EH (cell line): ENCODE results near the gene U2AF1L4.
A peak's percentile ranks its signal among the peaks of the same experiment; 100 is the strongest.

ENCODE experiments used
- DNase-seq: peaks from one replicate; pipeline ENCODE4 v3.0.0-alpha.2; 2015; ENCODE audit warnings: low read depth

The U2AF1L4 gene

DNA sequence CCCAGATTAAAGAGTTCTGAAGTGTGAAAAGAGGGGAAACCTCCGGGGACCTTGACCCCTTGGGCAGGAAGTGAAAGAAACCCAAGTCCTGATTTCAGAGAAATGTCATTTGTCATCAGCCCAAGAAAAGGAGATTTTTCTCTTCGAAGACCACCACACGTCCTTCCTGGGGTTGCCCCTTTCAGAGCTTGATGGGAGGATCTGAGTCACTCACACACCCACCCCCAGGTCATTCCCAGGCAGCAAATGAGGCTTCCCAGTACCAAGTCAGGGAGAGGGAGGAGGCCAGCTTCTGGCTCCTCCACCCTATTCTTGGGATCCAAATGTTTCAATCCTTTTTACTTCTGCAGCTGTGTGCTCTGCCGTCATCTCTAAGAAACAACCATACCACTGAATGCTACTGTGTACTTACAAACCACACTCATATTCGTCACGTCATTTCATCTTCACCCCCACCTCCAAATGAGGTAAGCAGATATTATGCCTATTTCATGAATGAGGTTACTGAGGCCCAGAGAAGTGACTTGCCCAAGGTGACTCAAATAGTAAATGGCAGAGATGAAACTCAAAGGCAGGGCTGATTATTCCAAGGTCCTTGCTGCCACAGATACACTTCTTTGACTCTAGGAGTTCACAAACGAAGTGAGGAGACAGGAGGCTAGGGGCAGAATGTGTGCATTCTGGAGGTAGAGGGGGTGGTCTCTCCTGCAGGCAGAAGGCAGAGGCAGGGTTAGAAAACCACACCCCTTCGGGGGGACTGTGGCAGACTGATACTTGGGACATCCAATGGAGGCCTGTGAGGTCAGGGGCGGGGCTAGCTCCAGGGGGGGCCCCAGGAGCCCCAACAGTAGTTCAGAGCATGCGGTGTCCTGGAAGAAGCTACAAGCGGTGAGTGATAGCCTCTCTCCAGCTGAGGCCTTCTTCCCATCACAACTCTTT, 32.4 kb downstream of the U2AF1L4 start:
- no peak for DNase-seq

GRCh38 chr19:35710784-35711723, 34.2 kb downstream of the U2AF1L4 start:
- no peak for DNase-seq

- DNase-seq = no peak
Observed at GRCh38 chr19:35708391-35708790, 36.8 kb downstream of the U2AF1L4 start.

GRCh38 chr19:35704218-35704617, 41.0 kb downstream of the U2AF1L4 start, which contains the start of gene ZBTB32:
TSS of gene ZBTB32 (plus strand) at chr19:35704558. CDS start at chr19:35714627, 10,069 bp downstream.
- DNase-seq = peak; percentile 72

DNA sequence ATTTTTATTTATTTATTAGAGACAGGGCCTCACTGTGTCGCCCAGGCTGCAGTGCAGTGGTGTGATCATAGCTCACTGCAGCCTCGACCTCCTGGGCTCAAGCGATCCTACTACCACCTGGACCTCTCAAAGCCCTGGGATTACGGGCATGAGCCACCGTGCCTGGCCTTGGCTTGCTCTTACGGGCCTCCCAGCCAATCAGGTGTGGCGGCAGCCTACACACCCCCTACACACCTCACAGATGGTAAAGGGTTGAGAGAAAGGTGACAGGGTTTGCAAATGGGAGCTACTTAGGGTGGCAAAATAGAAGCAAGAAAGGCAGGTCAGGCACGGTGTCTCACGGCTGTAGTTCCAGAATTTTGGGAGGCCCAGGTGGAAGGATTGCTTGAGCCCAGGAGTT, 41.9 kb downstream of the U2AF1L4 start:
- no peak for DNase-seq

GRCh38 chr19:35702223-35703012, 42.8 kb downstream of the U2AF1L4 start:
- DNase-seq = peak; percentile 98

DNA sequence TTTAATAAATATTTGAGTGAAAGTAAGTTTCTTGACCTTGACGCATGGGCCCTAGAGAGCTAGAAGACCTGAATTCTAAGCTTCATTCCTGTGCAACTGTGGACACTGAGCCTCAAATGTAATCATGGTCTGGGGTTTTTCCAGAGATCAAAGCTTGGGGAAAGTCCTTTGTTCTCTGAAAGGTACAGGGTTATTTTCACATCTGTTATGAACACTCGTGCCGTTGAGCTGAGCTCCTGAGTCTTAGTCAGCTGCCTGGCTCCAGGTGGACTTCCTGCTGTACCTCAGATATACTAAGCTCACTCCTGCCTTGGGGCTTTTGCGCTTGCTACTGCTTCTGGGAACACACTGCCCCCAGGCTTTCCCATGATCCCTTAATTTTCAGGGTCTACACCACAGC, 48.4 kb downstream of the U2AF1L4 start:
- no peak for DNase-seq

DNA sequence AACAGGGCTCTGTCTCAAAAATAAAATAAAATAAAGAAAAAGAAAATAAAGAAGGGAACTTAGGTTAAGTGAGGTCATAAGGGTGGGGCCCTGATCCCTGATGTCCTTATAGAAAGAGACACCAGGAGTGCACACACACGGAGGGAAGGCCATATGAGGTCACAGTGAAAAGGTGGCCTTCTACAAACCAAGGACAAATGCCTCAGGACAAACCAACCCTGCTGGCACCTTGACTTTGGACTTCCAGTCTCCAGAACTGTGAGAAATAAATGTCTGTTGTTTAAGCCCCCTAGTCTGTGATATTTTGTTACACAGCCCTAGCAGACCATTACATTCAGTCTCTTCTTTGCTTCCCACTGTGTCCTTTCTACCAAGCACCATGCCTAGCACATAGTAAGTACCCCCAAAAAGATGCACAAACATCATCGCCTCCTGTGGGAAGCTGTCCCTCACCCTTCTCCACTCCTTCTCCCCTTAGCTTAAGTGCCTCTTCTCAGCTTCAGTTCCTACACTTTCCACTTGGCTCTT, 49.3 kb downstream of the U2AF1L4 start:
- DNase-seq = no peak

DNA sequence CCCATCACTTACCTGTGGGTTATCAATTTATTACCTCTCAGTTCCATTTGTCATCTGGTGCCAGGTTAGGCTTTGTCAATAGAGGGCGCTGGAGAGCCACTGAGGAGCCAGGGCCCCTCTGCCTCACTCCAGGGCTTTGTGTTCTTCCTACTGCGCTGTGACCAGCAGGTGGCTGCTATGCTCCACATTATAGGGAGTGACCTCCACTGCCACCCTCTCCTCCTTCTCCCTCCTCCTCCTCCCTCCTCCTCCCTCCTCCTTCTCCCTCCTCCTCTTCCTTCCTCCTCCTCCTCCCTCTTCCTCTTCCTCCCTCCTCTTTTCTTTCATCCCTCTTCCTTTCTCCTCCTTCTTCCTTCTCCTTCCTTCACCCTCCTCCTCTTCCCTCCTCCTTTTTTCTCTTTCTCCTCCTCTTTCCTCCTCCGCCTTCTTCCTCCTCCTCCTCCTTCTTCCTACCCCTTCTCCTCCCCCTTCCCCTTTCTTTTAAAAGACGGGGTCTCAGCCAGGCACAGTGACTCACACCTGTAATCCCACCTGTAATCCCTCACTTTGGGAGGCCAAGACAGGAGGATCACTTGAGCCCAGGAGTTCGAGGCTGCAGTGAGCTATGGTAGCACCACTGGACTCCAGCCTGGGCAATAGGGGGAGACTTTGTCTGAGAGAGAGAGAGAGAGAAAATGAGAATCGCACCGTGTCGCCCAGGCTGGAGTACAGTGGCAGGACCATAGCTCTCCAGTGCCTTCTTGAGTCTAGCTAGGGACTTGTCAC, 51.2 kb downstream of the U2AF1L4 start:
- peak; percentile 87 for DNase-seq

- no peak for DNase-seq
Observed at GRCh38 chr19:35693422-35693821, 51.8 kb downstream of the U2AF1L4 start.
